HEK293 (cell line): ENCODE results near the gene AGO3.
A peak's percentile ranks its signal among the peaks of the same experiment; 100 is the strongest.

Experiments used
- CTCF ChIA-PET: fragments of 350-600 bp; formaldehyde crosslinking; extraction: SDS; loops from one replicate; lab custom pipeline; 2021; ENCODE audit warnings: antibody characterized with exemption; lab: Yijun Ruan, JAX
- POLR2A ChIA-PET: fragments of 300-600 bp; formaldehyde crosslinking; extraction: SDS; loops from one replicate; lab custom pipeline; 2020; ENCODE audit warnings: antibody characterized with exemption, inconsistent platforms; lab: Yijun Ruan, JAX
- H3K27ac ChIP-seq: fragments of 200-500 bp; sonication (Bioruptor generic); 2 replicates; pipeline ENCODE4 v1.5.1; 2014; ENCODE audit warnings: low read depth, low read length, control low read depth, inconsistent platforms; ENCODE audit errors: extremely low read depth
- H3K36me3 ChIP-seq, 2 experiments: fragments of 200-500 bp in 1 of 2; sonication (Bioruptor generic) in 1 of 2; 1 replicate in 1 of 2; 2 replicates in 1 of 2; pipeline ENCODE4 v1.5.1; 2014 to 2017; ENCODE audit warnings: inconsistent platforms in 2 of 2, low read length in 2 of 2; ENCODE audit not compliant: control insufficient read depth in 2 of 2, insufficient read depth in 1 of 2
- H3K4me1 ChIP-seq: fragments of 200-500 bp; sonication (Bioruptor generic); 2 replicates; pipeline ENCODE4 v1.5.1; 2014; ENCODE audit warnings: mild to moderate bottlenecking, low read length, inconsistent platforms; ENCODE audit not compliant: control insufficient read depth, insufficient read depth
- H3K4me3 ChIP-seq: 2 replicates; pipeline ENCODE4 v1.5.1; 2011; ENCODE audit warnings: low read depth, mild to moderate bottlenecking, control low read depth, low read length, moderate library complexity
- H3K9me3 ChIP-seq: fragments of 200-500 bp; sonication (Bioruptor generic); 2 replicates; pipeline ENCODE4 v1.5.1; 2014; ENCODE audit warnings: low read depth, low read length, inconsistent platforms; ENCODE audit not compliant: control insufficient read depth, insufficient read depth
- GLIS1 ChIP-seq: fragments of 450-650 bp; formaldehyde crosslinking; IDR thresholded peaks from 2 replicates; pipeline ENCODE4 v1.5.1; 2016; ENCODE audit warnings: missing biosample characterization, missing genetic modification characterization
- GLIS2 ChIP-seq: fragments of 450-650 bp; formaldehyde crosslinking; IDR thresholded peaks from 2 replicates; pipeline ENCODE4 v1.5.1; 2016; ENCODE audit warnings: missing biosample characterization, missing genetic modification characterization
- HOXD13 ChIP-seq: sonication (generic); formaldehyde crosslinking; IDR thresholded peaks from 2 replicates; pipeline ENCODE4 v1.8.0; 2022; ENCODE audit warnings: missing genetic modification reagents, borderline replicate concordance
- MEIS1 ChIP-seq: sonication (generic); formaldehyde crosslinking; IDR thresholded peaks from 2 replicates; pipeline ENCODE4 v1.8.1; 2022; ENCODE audit warnings: missing genetic modification reagents, mild to moderate bottlenecking, borderline replicate concordance
- OVOL3 ChIP-seq: fragments of 450-650 bp; formaldehyde crosslinking; IDR thresholded peaks from 2 replicates; pipeline ENCODE4 v1.5.1; 2016; ENCODE audit warnings: missing biosample characterization, missing genetic modification characterization
- RBAK ChIP-seq: fragments of 450-650 bp; formaldehyde crosslinking; IDR thresholded peaks from 2 replicates; pipeline ENCODE4 v1.5.1; 2016; ENCODE audit warnings: missing biosample characterization, missing genetic modification characterization
- ZIC2 ChIP-seq: fragments of 450-650 bp; formaldehyde crosslinking; IDR thresholded peaks from 2 replicates; pipeline ENCODE4 v1.5.1; 2016; ENCODE audit warnings: missing biosample characterization, missing genetic modification characterization
- ZNF10 ChIP-seq: fragments of 450-650 bp; formaldehyde crosslinking; IDR thresholded peaks from 2 replicates; pipeline ENCODE4 v1.5.1; 2017; ENCODE audit warnings: missing biosample characterization, missing genetic modification characterization
- ZNF585B ChIP-seq: fragments of 450-650 bp; formaldehyde crosslinking; IDR thresholded peaks from 2 replicates; pipeline ENCODE4 v1.5.1; 2016; ENCODE audit warnings: missing biosample characterization, missing genetic modification characterization
- ZSCAN4 ChIP-seq: fragments of 450-650 bp; formaldehyde crosslinking; IDR thresholded peaks from 2 replicates; pipeline ENCODE4 v1.5.1; 2017; ENCODE audit warnings: missing biosample characterization, missing genetic modification characterization
- TF ChIP-seq, protein P1 (sequence below): fragments of 450-650 bp; formaldehyde crosslinking; IDR thresholded peaks from 2 replicates; pipeline ENCODE4 v1.5.1; 2017; ENCODE audit warnings: missing biosample characterization, mild to moderate bottlenecking, missing genetic modification characterization, moderate library complexity
- TF ChIP-seq, protein P2 (sequence below): fragments of 450-650 bp; formaldehyde crosslinking; IDR thresholded peaks from 2 replicates; pipeline ENCODE4 v1.5.1; 2016; ENCODE audit warnings: missing biosample characterization, missing genetic modification characterization
- TF ChIP-seq, protein P3 (sequence below): fragments of 450-650 bp; formaldehyde crosslinking; IDR thresholded peaks from 2 replicates; pipeline ENCODE4 v1.5.1; 2016; ENCODE audit warnings: missing biosample characterization, missing genetic modification characterization

Gene AGO3

DNA sequence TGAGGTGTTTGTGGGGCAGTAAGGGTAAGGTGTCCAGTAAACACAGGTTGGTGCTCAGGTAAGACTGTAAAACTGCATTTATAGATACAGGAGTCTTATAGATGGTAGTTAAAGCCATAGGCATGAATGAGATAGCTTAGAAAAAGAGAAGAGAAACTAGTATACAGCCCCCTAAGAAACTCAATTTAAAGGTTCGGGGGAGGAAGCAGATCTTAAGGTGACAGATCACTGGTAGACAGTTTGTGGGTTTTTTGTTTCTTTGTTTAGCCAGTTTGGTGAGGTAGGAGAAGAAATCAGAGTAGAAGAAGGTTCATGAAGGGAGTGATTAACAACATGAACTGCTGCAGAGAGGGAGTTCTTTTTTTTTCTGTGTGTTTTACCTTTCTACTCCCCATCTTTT lies 6.1 kb upstream of the AGO3 start:
- peaks cover 6 to 69% of the 10 kb centered on the region in 2 experiments for H3K36me3 ChIP-seq
- TF ChIP-seq ZSCAN4 (tag by site-specific recombination) (no peak), ZIC2 (tag by site-specific recombination) (no peak), OVOL3 (tag by site-specific recombination) (no peak), ZNF10 (tag by site-specific recombination) (no peak), RBAK (no peak), MEIS1 (CRISPR knock-in tag) (no peak), ZNF585B (tag by site-specific recombination) (no peak), GLIS2 (tag by site-specific recombination) (no peak), HOXD13 (CRISPR knock-in tag) (no peak)
- TF ChIP-seq, protein P1, sequence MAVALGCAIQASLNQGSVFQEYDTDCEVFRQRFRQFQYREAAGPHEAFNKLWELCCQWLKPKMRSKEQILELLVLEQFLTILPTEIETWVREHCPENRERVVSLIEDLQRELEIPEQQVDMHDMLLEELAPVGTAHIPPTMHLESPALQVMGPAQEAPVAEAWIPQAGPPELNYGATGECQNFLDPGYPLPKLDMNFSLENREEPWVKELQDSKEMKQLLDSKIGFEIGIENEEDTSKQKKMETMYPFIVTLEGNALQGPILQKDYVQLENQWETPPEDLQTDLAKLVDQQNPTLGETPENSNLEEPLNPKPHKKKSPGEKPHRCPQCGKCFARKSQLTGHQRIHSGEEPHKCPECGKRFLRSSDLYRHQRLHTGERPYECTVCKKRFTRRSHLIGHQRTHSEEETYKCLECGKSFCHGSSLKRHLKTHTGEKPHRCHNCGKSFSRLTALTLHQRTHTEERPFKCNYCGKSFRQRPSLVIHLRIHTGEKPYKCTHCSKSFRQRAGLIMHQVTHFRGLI: no peak
- TF ChIP-seq, protein P2, sequence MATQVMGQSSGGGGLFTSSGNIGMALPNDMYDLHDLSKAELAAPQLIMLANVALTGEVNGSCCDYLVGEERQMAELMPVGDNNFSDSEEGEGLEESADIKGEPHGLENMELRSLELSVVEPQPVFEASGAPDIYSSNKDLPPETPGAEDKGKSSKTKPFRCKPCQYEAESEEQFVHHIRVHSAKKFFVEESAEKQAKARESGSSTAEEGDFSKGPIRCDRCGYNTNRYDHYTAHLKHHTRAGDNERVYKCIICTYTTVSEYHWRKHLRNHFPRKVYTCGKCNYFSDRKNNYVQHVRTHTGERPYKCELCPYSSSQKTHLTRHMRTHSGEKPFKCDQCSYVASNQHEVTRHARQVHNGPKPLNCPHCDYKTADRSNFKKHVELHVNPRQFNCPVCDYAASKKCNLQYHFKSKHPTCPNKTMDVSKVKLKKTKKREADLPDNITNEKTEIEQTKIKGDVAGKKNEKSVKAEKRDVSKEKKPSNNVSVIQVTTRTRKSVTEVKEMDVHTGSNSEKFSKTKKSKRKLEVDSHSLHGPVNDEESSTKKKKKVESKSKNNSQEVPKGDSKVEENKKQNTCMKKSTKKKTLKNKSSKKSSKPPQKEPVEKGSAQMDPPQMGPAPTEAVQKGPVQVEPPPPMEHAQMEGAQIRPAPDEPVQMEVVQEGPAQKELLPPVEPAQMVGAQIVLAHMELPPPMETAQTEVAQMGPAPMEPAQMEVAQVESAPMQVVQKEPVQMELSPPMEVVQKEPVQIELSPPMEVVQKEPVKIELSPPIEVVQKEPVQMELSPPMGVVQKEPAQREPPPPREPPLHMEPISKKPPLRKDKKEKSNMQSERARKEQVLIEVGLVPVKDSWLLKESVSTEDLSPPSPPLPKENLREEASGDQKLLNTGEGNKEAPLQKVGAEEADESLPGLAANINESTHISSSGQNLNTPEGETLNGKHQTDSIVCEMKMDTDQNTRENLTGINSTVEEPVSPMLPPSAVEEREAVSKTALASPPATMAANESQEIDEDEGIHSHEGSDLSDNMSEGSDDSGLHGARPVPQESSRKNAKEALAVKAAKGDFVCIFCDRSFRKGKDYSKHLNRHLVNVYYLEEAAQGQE (tag by site-specific recombination): no peak
- TF ChIP-seq, all 188 proteins: peak for 0
- H3K4me3 ChIP-seq: no peak overlapping the region
- no peak overlapping the region for H3K27ac ChIP-seq
- POLR2A ChIA-PET: no interaction called here
- no peaks in the 10 kb centered on the region for H3K9me3 ChIP-seq
- CTCF ChIA-PET: interaction anchor here (0.6 kb wide), 1 partner anchor 14 kb away, joined by 3 read pairs; no protein-coding TSS in a partner anchor
- H3K4me1 ChIP-seq: 0 out of 2 replicates have a peak, but pooled peaks cover 2% of the 10 kb centered on the region

DNA sequence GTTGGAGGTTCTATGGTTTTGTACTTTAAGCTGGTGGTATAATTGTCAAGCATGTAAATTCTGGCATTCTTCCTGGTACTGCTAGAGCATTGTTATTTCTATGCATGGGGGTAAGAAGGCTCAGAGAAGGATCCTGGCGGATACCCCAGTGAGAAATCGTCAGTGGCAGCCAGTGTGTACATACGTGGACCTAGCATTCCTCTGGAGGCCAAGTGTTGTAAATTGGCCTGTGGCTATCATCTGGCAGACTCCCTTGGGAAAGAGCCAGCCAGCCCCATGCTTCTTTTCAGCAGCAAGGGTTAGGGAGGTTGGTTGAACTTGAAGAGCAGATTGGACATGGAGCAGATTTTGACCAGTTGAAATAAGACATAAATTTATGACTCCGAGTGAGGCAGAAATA lies 5.2 kb upstream of the AGO3 start:
- ChIA-PET POLR2A (no interaction called here), CTCF (no interaction called here)
- Histone ChIP-seq H3K4me1 (0 out of 2 replicates have a peak, but pooled peaks cover 3% of the 10 kb centered on the region), H3K4me3 (no peak overlapping the region), H3K27ac (no peak overlapping the region), H3K9me3 (no peaks in the 10 kb centered on the region), H3K36me3 (peaks cover 0 to 60% of the 10 kb centered on the region in 2 experiments; a peak in 1 of 3 replicates)
- 0 out of 2 replicates have a peak, but pooled peaks have one; percentile 9 for TF ChIP-seq GLIS1 (tag by site-specific recombination)
- TF ChIP-seq, protein P3, sequence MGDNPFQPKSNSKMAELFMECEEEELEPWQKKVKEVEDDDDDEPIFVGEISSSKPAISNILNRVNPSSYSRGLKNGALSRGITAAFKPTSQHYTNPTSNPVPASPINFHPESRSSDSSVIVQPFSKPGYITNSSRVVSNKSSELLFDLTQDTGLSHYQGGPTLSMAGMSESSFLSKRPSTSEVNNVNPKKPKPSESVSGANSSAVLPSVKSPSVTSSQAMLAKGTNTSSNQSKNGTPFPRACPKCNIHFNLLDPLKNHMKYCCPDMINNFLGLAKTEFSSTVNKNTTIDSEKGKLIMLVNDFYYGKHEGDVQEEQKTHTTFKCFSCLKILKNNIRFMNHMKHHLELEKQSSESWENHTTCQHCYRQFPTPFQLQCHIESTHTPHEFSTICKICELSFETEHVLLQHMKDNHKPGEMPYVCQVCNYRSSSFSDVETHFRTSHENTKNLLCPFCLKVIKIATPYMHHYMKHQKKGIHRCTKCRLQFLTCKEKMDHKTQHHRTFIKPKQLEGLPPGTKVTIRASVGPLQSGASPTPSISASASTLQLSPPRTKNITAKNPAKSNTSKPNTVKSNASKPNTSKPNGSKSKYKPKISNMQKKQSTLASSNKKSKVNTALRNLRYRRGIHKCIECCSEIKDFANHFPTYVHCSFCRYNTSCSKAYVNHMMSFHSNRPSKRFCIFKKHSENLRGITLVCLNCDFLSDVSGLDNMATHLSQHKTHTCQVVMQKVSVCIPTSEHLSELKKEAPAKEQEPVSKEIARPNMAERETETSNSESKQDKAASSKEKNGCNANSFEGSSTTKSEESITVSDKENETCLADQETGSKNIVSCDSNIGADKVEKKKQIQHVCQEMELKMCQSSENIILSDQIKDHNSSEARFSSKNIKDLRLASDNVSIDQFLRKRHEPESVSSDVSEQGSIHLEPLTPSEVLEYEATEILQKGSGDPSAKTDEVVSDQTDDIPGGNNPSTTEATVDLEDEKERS (tag by site-specific recombination): no peak
- TF ChIP-seq, all 188 proteins: peak for 1
